Testis (tissue), 2 donors: ENCODE data around the gene BAHCC1.

Experiments
- POLR2A ChIP-seq: fragments of 450-650 bp; IDR thresholded peaks from one replicate; pipeline ENCODE4 v1.6.1; 2017; ENCODE audit warnings: antibody characterized with exemption, mild to moderate bottlenecking, moderate library complexity
- TF ChIP-seq, protein P1 (sequence below), 3 experiments: fragments of 450-650 bp in 2 of 3; fragments of 200-600 bp in 1 of 3; sonication (generic) in 1 of 3; IDR thresholded peaks; one replicate each; pipeline ENCODE4 v1.5.1; 2016 to 2019; ENCODE audit warnings: antibody characterized with exemption in 3 of 3, mild to moderate bottlenecking in 2 of 3, moderate library complexity in 1 of 3

DNA sequence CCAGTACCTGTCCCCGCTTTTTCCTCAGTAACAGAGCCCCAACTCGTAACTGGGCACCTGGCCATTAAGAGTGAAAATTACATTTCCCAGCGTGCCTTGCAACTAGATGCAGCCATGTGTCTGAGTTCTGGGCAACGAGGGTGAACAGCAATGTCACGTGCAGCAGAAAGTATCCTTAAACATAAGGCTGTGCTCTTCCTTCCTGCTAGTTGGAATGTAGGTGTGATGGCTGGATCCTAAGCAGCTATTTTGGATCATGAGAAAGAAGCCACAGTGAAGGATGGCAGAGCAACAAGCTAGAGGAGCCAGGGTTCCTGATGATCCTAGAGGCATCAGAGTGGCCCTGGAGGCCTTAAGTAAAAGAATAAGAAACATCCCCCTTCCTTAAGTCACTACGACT is 81.4 kb downstream of the BAHCC1 start:
- TF ChIP-seq POLR2A: no peak
- TF ChIP-seq, protein P1, sequence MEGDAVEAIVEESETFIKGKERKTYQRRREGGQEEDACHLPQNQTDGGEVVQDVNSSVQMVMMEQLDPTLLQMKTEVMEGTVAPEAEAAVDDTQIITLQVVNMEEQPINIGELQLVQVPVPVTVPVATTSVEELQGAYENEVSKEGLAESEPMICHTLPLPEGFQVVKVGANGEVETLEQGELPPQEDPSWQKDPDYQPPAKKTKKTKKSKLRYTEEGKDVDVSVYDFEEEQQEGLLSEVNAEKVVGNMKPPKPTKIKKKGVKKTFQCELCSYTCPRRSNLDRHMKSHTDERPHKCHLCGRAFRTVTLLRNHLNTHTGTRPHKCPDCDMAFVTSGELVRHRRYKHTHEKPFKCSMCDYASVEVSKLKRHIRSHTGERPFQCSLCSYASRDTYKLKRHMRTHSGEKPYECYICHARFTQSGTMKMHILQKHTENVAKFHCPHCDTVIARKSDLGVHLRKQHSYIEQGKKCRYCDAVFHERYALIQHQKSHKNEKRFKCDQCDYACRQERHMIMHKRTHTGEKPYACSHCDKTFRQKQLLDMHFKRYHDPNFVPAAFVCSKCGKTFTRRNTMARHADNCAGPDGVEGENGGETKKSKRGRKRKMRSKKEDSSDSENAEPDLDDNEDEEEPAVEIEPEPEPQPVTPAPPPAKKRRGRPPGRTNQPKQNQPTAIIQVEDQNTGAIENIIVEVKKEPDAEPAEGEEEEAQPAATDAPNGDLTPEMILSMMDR (IDR thresholded peaks at IDR 0.05): no peak
